Measurements from ENCODE around the gene ATP6V0E1.

Gene ATP6V0E1

DNA sequence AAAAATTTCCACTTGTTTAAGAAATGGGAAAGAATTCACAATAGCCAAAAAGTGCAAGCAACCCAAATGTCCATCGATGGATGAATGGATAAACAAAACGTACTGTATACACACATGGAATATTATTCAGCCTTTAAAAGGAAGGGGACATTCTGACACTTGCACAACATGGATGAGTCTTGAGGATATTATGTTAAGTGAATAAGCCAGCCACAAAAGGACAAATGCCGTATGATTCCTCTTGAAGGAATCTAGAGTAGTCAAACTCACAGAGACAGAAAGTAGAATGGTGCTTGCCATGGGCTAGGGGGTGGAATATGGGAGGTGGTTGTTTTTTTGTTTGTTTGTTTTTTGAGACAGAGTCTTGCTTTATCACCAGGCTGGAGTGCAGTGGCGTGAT is 3.8 kb upstream of the ATP6V0E1 start:
- H3K36me3 ChIP-seq (ENCODE audit: control insufficient read depth, insufficient read depth, low read length) = no peaks in the 10 kb centered on the region
- DNase-seq (ENCODE audit: low read depth, low spot score) = no peak
- no peak overlapping the region for H3K4me3 ChIP-seq (ENCODE audit: low read length)
- H3K27ac ChIP-seq (ENCODE audit: low read length) = no peak overlapping the region
- WGBS (ENCODE audit: insufficient coverage, insufficient read length) = no CpG with 5 or more reads among the region's 4 CpGs
- H3K9me3 ChIP-seq (ENCODE audit: control insufficient read depth, insufficient read depth, low read length) = no peaks in the 10 kb centered on the region
- no peaks in the 10 kb centered on the region for H3K27me3 ChIP-seq (ENCODE audit: control insufficient read depth, insufficient read depth, low read length)
- H3K4me1 ChIP-seq (ENCODE audit: control insufficient read depth, insufficient read depth, low read length) = no peaks in the 10 kb centered on the region

DNA sequence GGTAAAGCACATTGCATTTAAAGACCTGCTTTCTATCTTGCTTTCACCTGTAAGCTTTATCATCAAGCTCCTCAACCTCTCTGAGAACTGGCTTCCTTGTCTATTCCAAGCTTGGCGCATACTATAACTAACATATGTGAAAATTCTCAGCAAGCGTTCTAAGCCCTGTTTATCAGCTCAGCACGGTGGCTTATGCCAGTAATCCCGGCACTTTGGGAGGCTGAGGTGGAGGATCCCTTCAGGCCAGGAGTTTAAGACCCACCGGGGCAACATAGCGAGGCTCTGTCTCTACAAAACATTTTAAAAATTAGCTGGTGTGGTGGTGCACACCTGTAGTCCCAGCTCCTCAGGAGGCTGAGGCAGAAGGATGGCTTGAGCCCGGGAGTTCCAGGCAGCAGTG is 1.6 kb upstream of the ATP6V0E1 start:
- WGBS (ENCODE audit: insufficient coverage, insufficient read length) = no CpG with 5 or more reads among the region's 7 CpGs
- Histone ChIP-seq H3K27ac (ENCODE audit: low read length) (no peak overlapping the region), H3K9me3 (ENCODE audit: control insufficient read depth, insufficient read depth, low read length) (no peaks in the 10 kb centered on the region), H3K27me3 (ENCODE audit: control insufficient read depth, insufficient read depth, low read length) (no peaks in the 10 kb centered on the region), H3K36me3 (ENCODE audit: control insufficient read depth, insufficient read depth, low read length) (no peaks in the 10 kb centered on the region), H3K4me1 (ENCODE audit: control insufficient read depth, insufficient read depth, low read length) (no peaks in the 10 kb centered on the region), H3K4me3 (ENCODE audit: low read length) (no peak overlapping the region)
- no peak for DNase-seq (ENCODE audit: low read depth, low spot score)

DNA sequence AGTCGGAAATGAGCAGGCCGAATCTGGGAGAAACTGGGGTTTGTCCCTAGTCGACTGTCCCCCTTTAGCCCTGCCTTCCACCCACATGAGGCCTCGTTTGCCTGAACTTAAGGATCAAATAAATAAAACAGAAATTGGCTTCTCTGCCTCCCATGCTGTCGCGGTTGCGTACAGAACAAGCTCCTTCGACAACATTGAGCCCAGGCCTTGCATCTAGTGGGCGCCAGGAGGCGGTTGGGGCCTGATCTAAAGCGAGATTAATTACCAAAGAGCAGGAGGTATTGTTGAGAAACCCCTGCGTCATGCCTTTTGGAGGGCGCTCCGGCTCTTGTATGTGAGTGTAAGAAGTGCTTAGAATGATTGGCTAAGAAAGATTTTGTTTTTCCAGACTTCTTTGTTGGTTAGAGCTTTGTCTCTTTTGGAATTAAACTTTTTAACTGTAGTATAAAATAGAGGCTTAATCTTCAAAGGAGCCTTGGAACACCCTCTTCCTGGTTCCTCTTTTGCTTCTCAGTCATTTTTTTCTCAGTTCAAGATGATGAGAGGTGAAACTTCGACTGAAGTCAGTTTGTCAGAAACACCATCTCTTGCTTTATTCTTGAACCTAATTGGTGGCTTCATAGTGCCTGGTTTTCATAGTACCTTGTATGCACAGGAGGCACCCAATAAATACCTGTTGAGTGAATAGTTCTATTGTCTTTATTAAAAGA is 828 bp downstream of the ATP6V0E1 start:
- no peaks in the 10 kb centered on the region for H3K36me3 ChIP-seq (ENCODE audit: control insufficient read depth, insufficient read depth, low read length)
- no peaks in the 10 kb centered on the region for H3K27me3 ChIP-seq (ENCODE audit: control insufficient read depth, insufficient read depth, low read length)
- no CpG with 5 or more reads among the region's 15 CpGs for WGBS (ENCODE audit: insufficient coverage, insufficient read length)
- no peaks in the 10 kb centered on the region for H3K4me1 ChIP-seq (ENCODE audit: control insufficient read depth, insufficient read depth, low read length)
- H3K27ac ChIP-seq (ENCODE audit: low read length) = no peak overlapping the region
- peak overlapping the region; percentile 95; the same call in 1 of the 2 replicates for H3K4me3 ChIP-seq (ENCODE audit: low read length)
- DNase-seq (ENCODE audit: low read depth, low spot score) = no peak
- H3K9me3 ChIP-seq (ENCODE audit: control insufficient read depth, insufficient read depth, low read length) = no peaks in the 10 kb centered on the region

DNA sequence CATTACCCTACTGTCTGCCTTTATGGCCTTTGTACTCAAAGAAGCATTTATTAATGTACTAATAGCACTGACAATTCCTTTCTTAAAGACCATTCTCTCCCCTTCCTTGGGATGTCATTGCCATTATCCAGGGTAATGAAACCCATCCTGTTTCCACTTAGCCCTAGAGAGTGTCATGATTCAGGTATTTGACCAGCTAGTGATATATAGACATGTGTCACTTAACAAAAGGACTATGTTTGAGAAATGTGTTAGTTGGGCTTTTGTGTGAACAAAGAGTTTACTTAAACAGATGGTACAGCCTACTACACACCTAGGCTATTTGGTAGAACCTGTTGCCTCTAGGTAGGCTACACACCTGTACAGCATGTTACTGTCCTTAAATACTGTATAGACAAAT is 2.0 kb downstream of the ATP6V0E1 start:
- Histone ChIP-seq H3K4me1 (ENCODE audit: control insufficient read depth, insufficient read depth, low read length) (no peaks in the 10 kb centered on the region), H3K9me3 (ENCODE audit: control insufficient read depth, insufficient read depth, low read length) (no peaks in the 10 kb centered on the region), H3K4me3 (ENCODE audit: low read length) (no peak overlapping the region), H3K36me3 (ENCODE audit: control insufficient read depth, insufficient read depth, low read length) (no peaks in the 10 kb centered on the region), H3K27ac (ENCODE audit: low read length) (no peak overlapping the region), H3K27me3 (ENCODE audit: control insufficient read depth, insufficient read depth, low read length) (no peaks in the 10 kb centered on the region)
- DNase-seq (ENCODE audit: low read depth, low spot score) = no peak

DNA sequence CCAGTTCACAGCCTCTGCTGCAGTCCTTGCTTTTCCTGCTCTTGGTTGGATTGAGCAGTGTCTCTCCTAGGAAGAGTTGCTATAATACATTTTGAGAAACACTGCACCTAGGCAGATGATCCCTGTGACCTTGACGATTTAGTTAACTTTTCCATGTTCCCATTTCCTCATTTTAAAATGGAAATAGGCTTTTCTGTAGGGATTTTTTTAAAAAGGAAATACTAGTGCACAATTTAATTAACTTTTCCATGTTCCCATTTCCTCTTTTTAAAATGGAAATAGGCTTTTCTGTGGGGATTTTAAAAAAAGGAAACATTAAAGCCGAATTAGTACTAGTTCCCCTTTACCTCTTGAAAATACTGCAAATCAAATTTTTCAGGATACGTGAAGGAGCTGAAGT is 4.7 kb downstream of the ATP6V0E1 start:
- no CpG with 5 or more reads among the region's 3 CpGs for WGBS (ENCODE audit: insufficient coverage, insufficient read length)
- Histone ChIP-seq H3K36me3 (ENCODE audit: control insufficient read depth, insufficient read depth, low read length) (no peaks in the 10 kb centered on the region), H3K4me1 (ENCODE audit: control insufficient read depth, insufficient read depth, low read length) (no peaks in the 10 kb centered on the region), H3K4me3 (ENCODE audit: low read length) (no peak overlapping the region), H3K27me3 (ENCODE audit: control insufficient read depth, insufficient read depth, low read length) (no peaks in the 10 kb centered on the region), H3K27ac (ENCODE audit: low read length) (no peak overlapping the region), H3K9me3 (ENCODE audit: control insufficient read depth, insufficient read depth, low read length) (no peaks in the 10 kb centered on the region)
- no peak for DNase-seq (ENCODE audit: low read depth, low spot score)

DNA sequence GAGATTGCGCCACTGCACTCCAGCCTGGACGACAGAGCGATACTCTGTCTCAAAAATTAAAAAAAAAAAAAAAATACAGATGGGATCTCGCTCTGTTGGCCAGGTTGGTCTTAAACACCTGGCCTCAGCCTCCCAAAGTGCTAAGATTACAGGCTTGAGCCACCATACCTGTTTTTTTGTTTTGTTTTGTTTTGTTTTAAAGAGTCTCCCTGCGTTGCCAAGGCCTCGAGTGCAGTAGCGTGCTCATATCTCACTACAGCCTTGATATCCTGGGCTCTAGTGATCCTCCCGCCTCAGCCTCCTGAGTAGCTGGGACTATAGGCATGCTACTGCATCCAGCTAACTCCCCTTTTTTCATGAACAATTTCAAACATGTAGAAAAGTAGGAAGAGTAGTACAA is 7.2 kb downstream of the ATP6V0E1 start:
- WGBS (ENCODE audit: insufficient coverage, insufficient read length) = no CpG with 5 or more reads among the region's 8 CpGs

DNA sequence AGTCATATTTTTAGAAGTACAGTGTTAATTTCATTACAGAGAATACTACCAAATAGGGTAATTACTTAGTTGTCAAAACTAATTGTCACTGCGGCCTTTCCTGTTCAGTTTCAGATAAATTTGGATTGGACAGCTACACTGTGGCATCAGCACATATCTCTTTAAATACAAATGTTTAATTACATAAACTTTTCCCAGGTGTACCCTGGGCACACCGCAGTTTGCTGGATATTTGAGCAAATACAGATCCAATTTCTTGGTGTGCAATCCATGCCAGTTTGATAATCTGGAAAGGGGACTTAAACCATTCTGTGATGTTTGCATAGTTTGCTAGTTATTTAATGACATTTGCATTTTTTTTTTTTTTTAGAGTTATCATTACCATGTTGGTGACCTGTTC is 10.8 kb downstream of the ATP6V0E1 start:
- no peaks in the 10 kb centered on the region for H3K27me3 ChIP-seq (ENCODE audit: control insufficient read depth, insufficient read depth, low read length)
- H3K27ac ChIP-seq (ENCODE audit: low read length) = no peak overlapping the region
- H3K4me3 ChIP-seq (ENCODE audit: low read length) = no peak overlapping the region
- WGBS (ENCODE audit: insufficient coverage, insufficient read length) = no CpG with 5 or more reads among the region's 2 CpGs
- H3K36me3 ChIP-seq (ENCODE audit: control insufficient read depth, insufficient read depth, low read length) = no peaks in the 10 kb centered on the region
- H3K4me1 ChIP-seq (ENCODE audit: control insufficient read depth, insufficient read depth, low read length) = no peaks in the 10 kb centered on the region
- no peaks in the 10 kb centered on the region for H3K9me3 ChIP-seq (ENCODE audit: control insufficient read depth, insufficient read depth, low read length)
- no peak for DNase-seq (ENCODE audit: low read depth, low spot score)

More for the DNA sequence above, 7.2 kb downstream of the ATP6V0E1 start:
- no peak overlapping the region for H3K4me3 ChIP-seq (ENCODE audit: low read length)
- no peaks in the 10 kb centered on the region for H3K36me3 ChIP-seq (ENCODE audit: control insufficient read depth, insufficient read depth, low read length)
- no peak for DNase-seq (ENCODE audit: low read depth, low spot score)
- no peaks in the 10 kb centered on the region for H3K4me1 ChIP-seq (ENCODE audit: control insufficient read depth, insufficient read depth, low read length)
- no peak overlapping the region for H3K27ac ChIP-seq (ENCODE audit: low read length)
- H3K9me3 ChIP-seq (ENCODE audit: control insufficient read depth, insufficient read depth, low read length) = no peaks in the 10 kb centered on the region
- H3K27me3 ChIP-seq (ENCODE audit: control insufficient read depth, insufficient read depth, low read length) = no peaks in the 10 kb centered on the region

DNA sequence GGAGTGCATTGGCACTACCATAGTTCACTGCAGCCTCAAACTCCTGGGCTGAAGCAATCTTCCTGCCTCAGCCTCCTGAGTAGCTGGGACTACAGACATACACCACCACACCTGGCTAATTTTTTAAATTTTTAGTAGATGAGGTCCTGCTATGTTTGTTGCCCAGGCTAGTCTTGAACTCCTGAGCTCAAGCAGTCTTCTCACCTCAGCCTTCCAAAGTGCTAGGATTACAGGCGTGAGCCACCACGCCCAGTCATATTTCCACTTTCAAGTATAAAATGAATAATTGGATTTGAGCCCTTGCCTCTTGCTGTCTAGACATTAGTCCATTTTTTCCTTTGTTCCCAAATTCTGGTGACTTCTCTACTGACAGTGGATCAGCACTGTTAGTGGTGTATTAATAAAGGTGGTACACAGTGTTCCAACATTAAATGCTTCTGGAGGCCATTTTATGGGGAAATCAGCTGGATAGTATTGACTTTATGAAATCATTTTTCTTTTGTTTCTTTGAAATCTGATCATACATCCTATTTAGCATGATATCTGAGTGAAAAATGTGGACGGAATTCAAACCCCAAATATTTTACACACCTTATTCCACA is 15.9 kb downstream of the ATP6V0E1 start:
- no peaks in the 10 kb centered on the region for H3K27me3 ChIP-seq (ENCODE audit: control insufficient read depth, insufficient read depth, low read length)
- H3K4me3 ChIP-seq (ENCODE audit: low read length) = no peak overlapping the region
- no peaks in the 10 kb centered on the region for H3K36me3 ChIP-seq (ENCODE audit: control insufficient read depth, insufficient read depth, low read length)
- no peaks in the 10 kb centered on the region for H3K4me1 ChIP-seq (ENCODE audit: control insufficient read depth, insufficient read depth, low read length)
- H3K9me3 ChIP-seq (ENCODE audit: control insufficient read depth, insufficient read depth, low read length) = no peaks in the 10 kb centered on the region
- no CpG with 5 or more reads among the region's 3 CpGs for WGBS (ENCODE audit: insufficient coverage, insufficient read length)
- H3K27ac ChIP-seq (ENCODE audit: low read length) = no peak overlapping the region
- no peak for DNase-seq (ENCODE audit: low read depth, low spot score)

DNA sequence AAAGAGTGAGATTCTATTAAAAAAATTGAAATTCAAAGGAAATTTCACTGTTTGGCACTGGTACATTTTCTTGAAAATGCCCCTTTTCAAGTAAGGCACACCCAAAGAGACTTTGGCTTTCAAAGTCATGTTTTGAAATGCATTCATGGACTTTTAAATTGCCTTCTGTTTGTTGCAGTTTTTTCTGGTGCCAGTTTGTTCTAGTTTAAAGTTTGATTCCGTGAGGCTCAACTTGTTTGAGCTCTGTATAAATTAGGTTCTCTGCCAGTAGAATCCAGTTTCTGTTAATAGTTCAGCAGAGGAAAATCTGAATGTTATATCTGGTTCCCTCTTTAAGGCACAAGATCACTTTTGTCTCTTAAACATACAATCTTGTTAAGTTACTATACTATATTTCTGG is 16.4 kb downstream of the ATP6V0E1 start:
- no peak for DNase-seq (ENCODE audit: low read depth, low spot score)
- Histone ChIP-seq H3K27me3 (ENCODE audit: control insufficient read depth, insufficient read depth, low read length) (no peaks in the 10 kb centered on the region), H3K4me3 (ENCODE audit: low read length) (no peak overlapping the region), H3K27ac (ENCODE audit: low read length) (no peak overlapping the region), H3K9me3 (ENCODE audit: control insufficient read depth, insufficient read depth, low read length) (no peaks in the 10 kb centered on the region), H3K4me1 (ENCODE audit: control insufficient read depth, insufficient read depth, low read length) (no peaks in the 10 kb centered on the region), H3K36me3 (ENCODE audit: control insufficient read depth, insufficient read depth, low read length) (no peaks in the 10 kb centered on the region)
- WGBS (ENCODE audit: insufficient coverage, insufficient read length) = no CpG with 5 or more reads among the region's 1 CpG

DNA sequence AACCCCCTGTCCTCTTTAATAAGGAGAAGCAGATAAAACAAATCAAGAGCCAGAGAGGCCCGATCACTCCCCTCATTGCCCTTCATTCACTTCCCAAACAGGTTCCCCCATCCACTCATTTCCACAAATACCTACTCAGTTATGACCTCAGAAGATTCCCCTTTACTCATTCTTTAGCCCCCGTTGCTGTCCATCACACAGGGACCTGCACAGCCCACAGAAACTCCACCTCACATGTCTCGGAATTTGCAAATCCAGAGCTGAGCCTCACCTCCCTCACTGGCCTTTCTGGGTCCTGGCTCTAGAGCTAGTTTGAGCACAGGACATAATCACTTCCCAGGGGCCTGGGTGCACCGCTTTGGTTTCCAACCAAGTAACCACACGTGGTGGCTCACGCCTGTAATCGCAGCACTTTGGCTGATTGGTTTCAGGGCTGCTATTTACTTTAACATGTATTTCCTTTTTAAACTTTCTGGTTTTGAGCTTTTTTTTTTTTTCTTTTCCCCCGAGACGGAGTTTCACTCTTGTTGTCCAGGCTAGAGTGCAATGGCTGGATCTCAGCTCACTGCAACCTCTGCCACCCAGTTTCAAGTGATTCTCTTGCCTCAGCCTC is 17.8 kb downstream of the ATP6V0E1 start:
- no CpG with 5 or more reads among the region's 9 CpGs for WGBS (ENCODE audit: insufficient coverage, insufficient read length)
- no peaks in the 10 kb centered on the region for H3K27me3 ChIP-seq (ENCODE audit: control insufficient read depth, insufficient read depth, low read length)

DNA sequence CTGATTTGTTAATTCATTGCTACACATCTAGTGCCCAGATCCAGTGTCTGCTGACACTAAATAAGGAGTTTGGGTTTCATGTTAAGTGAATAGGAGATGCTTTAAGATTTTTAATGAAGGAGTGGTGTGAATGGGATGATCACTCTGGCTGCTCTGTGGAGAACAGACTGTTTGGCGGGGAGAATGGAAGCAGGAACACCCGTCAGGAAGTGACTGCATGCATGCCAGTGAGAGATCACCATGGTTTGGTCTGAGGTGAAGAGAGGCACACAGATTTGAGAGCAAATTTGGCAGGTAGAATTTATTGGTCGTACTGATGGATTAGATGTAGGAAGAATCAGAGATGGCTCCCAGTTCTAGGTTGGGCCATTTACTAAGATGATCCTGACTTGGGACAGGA is 19.8 kb downstream of the ATP6V0E1 start:
- no CpG with 5 or more reads among the region's 3 CpGs for WGBS (ENCODE audit: insufficient coverage, insufficient read length)
- Histone ChIP-seq H3K27me3 (ENCODE audit: control insufficient read depth, insufficient read depth, low read length) (no peaks in the 10 kb centered on the region), H3K4me3 (ENCODE audit: low read length) (no peak overlapping the region), H3K27ac (ENCODE audit: low read length) (no peak overlapping the region), H3K9me3 (ENCODE audit: control insufficient read depth, insufficient read depth, low read length) (no peaks in the 10 kb centered on the region), H3K4me1 (ENCODE audit: control insufficient read depth, insufficient read depth, low read length) (no peaks in the 10 kb centered on the region), H3K36me3 (ENCODE audit: control insufficient read depth, insufficient read depth, low read length) (no peaks in the 10 kb centered on the region)
- no peak for DNase-seq (ENCODE audit: low read depth, low spot score)

More for the DNA sequence above, 17.8 kb downstream of the ATP6V0E1 start:
- Histone ChIP-seq H3K27ac (ENCODE audit: low read length) (no peak overlapping the region), H3K9me3 (ENCODE audit: control insufficient read depth, insufficient read depth, low read length) (no peaks in the 10 kb centered on the region), H3K36me3 (ENCODE audit: control insufficient read depth, insufficient read depth, low read length) (no peaks in the 10 kb centered on the region), H3K4me3 (ENCODE audit: low read length) (no peak overlapping the region), H3K4me1 (ENCODE audit: control insufficient read depth, insufficient read depth, low read length) (no peaks in the 10 kb centered on the region)
- no peak for DNase-seq (ENCODE audit: low read depth, low spot score)
